HepG2 (cell line): ENCODE results near the gene COBL.

Experiments
- AKAP8 ChIP-seq: sonication (generic); formaldehyde crosslinking; IDR thresholded peaks from 2 replicates; pipeline ENCODE4 v1.5.1; 2020; ENCODE audit warnings: mild to moderate bottlenecking, missing genetic modification reagents
- CTCF ChIP-seq: sonication (generic); formaldehyde crosslinking; IDR thresholded peaks from 2 replicates; pipeline ENCODE4 v1.5.0; 2020; ENCODE audit warnings: mild to moderate bottlenecking, missing genetic modification reagents, moderate library complexity
- EP300 ChIP-seq, 3 experiments: sonication (generic) in 1 of 3; formaldehyde crosslinking in 1 of 3; IDR thresholded peaks; 2 replicates each; pipeline versions ENCODE4 v1.5.1 to v1.6.1; 2011 to 2020; ENCODE audit warnings: low read depth in 2 of 3, low read length in 2 of 3, borderline replicate concordance in 1 of 3, improper control_type of control experiment in 1 of 3, mild to moderate bottlenecking in 1 of 3, missing genetic modification reagents in 1 of 3, moderate library complexity in 1 of 3
- EZH2 ChIP-seq: conservative IDR thresholded peaks from 2 replicates; pipeline ENCODE4 v1.6.1; 2012; ENCODE audit warnings: mild to moderate bottlenecking, low read depth, low read length, moderate library complexity
- FOXA3 ChIP-seq: IDR thresholded peaks from 2 replicates; pipeline ENCODE4 v1.6.1; 2016; ENCODE audit warnings: missing genetic modification reagents, missing compliant biosample characterization
- HDAC6 ChIP-seq: fragments of 200-600 bp; sonication (generic); IDR thresholded peaks from 2 replicates; pipeline ENCODE4 v1.7.0; 2017; ENCODE audit warnings: mild to moderate bottlenecking, antibody characterized with exemption, low read length, low read depth
- KIAA2018 ChIP-seq: sonication (generic); formaldehyde crosslinking; IDR thresholded peaks from 2 replicates; pipeline ENCODE4 v1.5.0; 2020; ENCODE audit warnings: mild to moderate bottlenecking, missing genetic modification reagents, borderline replicate concordance
- NBN ChIP-seq: fragments of 450-650 bp; conservative IDR thresholded peaks from 2 replicates; pipeline ENCODE4 v1.6.1; 2017
- POLR2AphosphoS5 ChIP-seq: IDR thresholded peaks from 2 replicates; pipeline ENCODE4 v1.6.1; 2012; ENCODE audit warnings: low read depth, low read length
- TARDBP ChIP-seq: sonication (generic); formaldehyde crosslinking; IDR thresholded peaks from 2 replicates; pipeline ENCODE4 v1.8.0; 2022; ENCODE audit warnings: mild to moderate bottlenecking, missing genetic modification reagents
- ZNF260 ChIP-seq: sonication (generic); formaldehyde crosslinking; IDR thresholded peaks from 2 replicates; pipeline ENCODE4 v1.4.0; 2020; ENCODE audit warnings: missing genetic modification reagents, low read depth, mild to moderate bottlenecking, borderline replicate concordance
- ZZZ3 ChIP-seq: sonication (generic); formaldehyde crosslinking; IDR thresholded peaks from 2 replicates; pipeline ENCODE4 v1.4.0; 2020; ENCODE audit warnings: missing genetic modification reagents, mild to moderate bottlenecking, borderline replicate concordance

GRCh38 chr7:51300762-51301674, 15.6 kb downstream of the COBL start:
- TF ChIP-seq ZNF260 (no peak), EZH2 (no peak), EP300 (IDR thresholded peaks at IDR 0.05; ENCODE audit: low read depth in 2 of 2, low read length in 2 of 2) (no peak), EP300 (CRISPR knock-in tag; IDR thresholded peaks at IDR 0.05; ENCODE audit: borderline replicate concordance) (no peak), TARDBP (CRISPR knock-in tag) (no peak), ZZZ3 (no peak), HDAC6 (no peak), NBN (no peak), CTCF (CRISPR knock-in tag) (no peak), AKAP8 (no peak), FOXA3 (CRISPR knock-in tag) (no peak), KIAA2018 (no peak), POLR2AphosphoS5 (no peak)
